ENCODE data around the gene EML5.

Gene EML5

GRCh38 chr14:88617479-88617878, 175.3 kb downstream of the EML5 start:
- DNase-seq (ENCODE audit: low read depth, low spot score) = no peak

- no peak for DNase-seq (ENCODE audit: low read depth, low spot score)
Observed at GRCh38 chr14:88616697-88617096, 176.1 kb downstream of the EML5 start.

- no peak for DNase-seq (ENCODE audit: low read depth, low spot score)
Observed at GRCh38 chr14:88614218-88614907, 178.4 kb downstream of the EML5 start.

GRCh38 chr14:88613552-88614010, 179.2 kb downstream of the EML5 start:
- DNase-seq (ENCODE audit: low read depth, low spot score) = no peak

GRCh38 chr14:88612981-88613380, 179.8 kb downstream of the EML5 start:
- DNase-seq (ENCODE audit: low read depth, low spot score) = no peak

- DNase-seq (ENCODE audit: low read depth, low spot score) = no peak
Observed at GRCh38 chr14:88611878-88612277, 180.9 kb downstream of the EML5 start.

- no peak for DNase-seq (ENCODE audit: low read depth, low spot score)
Observed at GRCh38 chr14:88607829-88608228, 184.9 kb downstream of the EML5 start.

- DNase-seq (ENCODE audit: low read depth, low spot score) = no peak
Observed at GRCh38 chr14:88605594-88605993, 187.2 kb downstream of the EML5 start.

- no peak for DNase-seq (ENCODE audit: low read depth, low spot score)
Observed at GRCh38 chr14:88604212-88604611, 188.5 kb downstream of the EML5 start.

GRCh38 chr14:88599761-88600439, 192.9 kb downstream of the EML5 start:
- DNase-seq (ENCODE audit: low read depth, low spot score) = no peak

GRCh38 chr14:88599326-88599725, 193.4 kb downstream of the EML5 start:
- DNase-seq (ENCODE audit: low read depth, low spot score) = no peak

GRCh38 chr14:88598097-88598675, 194.6 kb downstream of the EML5 start:
- no peak for DNase-seq (ENCODE audit: low read depth, low spot score)

- DNase-seq (ENCODE audit: low read depth, low spot score) = no peak
Observed at GRCh38 chr14:88597601-88598000, 195.2 kb downstream of the EML5 start.

GRCh38 chr14:88597038-88597437, 195.7 kb downstream of the EML5 start:
- DNase-seq (ENCODE audit: low read depth, low spot score) = no peak

- DNase-seq (ENCODE audit: low read depth, low spot score) = no peak
Observed at GRCh38 chr14:88592031-88592430, 200.7 kb downstream of the EML5 start.

GRCh38 chr14:88590173-88590572, 202.6 kb downstream of the EML5 start:
- DNase-seq (ENCODE audit: low read depth, low spot score) = no peak

- no peak for DNase-seq (ENCODE audit: low read depth, low spot score)
Observed at GRCh38 chr14:88588081-88588480, 204.7 kb downstream of the EML5 start.

GRCh38 chr14:88584451-88584850, 208.3 kb downstream of the EML5 start:
- no peak for DNase-seq (ENCODE audit: low read depth, low spot score)

- DNase-seq (ENCODE audit: low read depth, low spot score) = no peak
Observed at GRCh38 chr14:88576222-88576621, 216.5 kb downstream of the EML5 start.

GRCh38 chr14:88572117-88572516, 220.6 kb downstream of the EML5 start:
- no peak for DNase-seq (ENCODE audit: low read depth, low spot score)

GRCh38 chr14:88568196-88568595, 224.6 kb downstream of the EML5 start:
- DNase-seq (ENCODE audit: low read depth, low spot score) = no peak

- no peak for DNase-seq (ENCODE audit: low read depth, low spot score)
Observed at GRCh38 chr14:88565427-88565826, 227.3 kb downstream of the EML5 start.

GRCh38 chr14:88563845-88564244, 228.9 kb downstream of the EML5 start:
- DNase-seq (ENCODE audit: low read depth, low spot score) = no peak
